GM12878 (cell line): ENCODE data around the gene ZMAT3. TPM values are rescaled to one million over a fixed set of nuclear protein-coding genes. Genes with fewer than 3 reads are reported as not detected.

ENCODE experiments used
- CEBPB ChIP-seq, 2 experiments: fragments of 150-350 bp in 1 of 2; IDR thresholded peaks; 2 replicates each; pipeline ENCODE4 v1.6.1; 2012 to 2014; ENCODE audit warnings: low read depth in 2 of 2, low read length in 2 of 2, borderline replicate concordance in 1 of 2, inconsistent platforms in 1 of 2
- ESRRA ChIP-seq: IDR thresholded peaks from 2 replicates; pipeline ENCODE4 v1.6.1; 2012; ENCODE audit warnings: mild to moderate bottlenecking, low read length, improper control_type of control experiment
- FOXK2 ChIP-seq: fragments of 450-650 bp; IDR thresholded peaks from 2 replicates; pipeline ENCODE4 v1.6.1; 2017; ENCODE audit warnings: mild to moderate bottlenecking, moderate library complexity
- GATAD2B ChIP-seq: fragments of 450-650 bp; conservative IDR thresholded peaks from 2 replicates; pipeline ENCODE4 v1.6.1; 2017; ENCODE audit warnings: low read depth, mild to moderate bottlenecking, moderate library complexity
- HDAC6 ChIP-seq: fragments of 200-600 bp; sonication (generic); IDR thresholded peaks from one replicate; pipeline ENCODE4 v1.8.0; 2017; ENCODE audit warnings: antibody characterized with exemption; ENCODE audit not compliant: unreplicated experiment
- MTA3 ChIP-seq: IDR thresholded peaks from 2 replicates; pipeline ENCODE4 v1.6.1; 2012; ENCODE audit warnings: low read length, inconsistent platforms, borderline replicate concordance
- MYB ChIP-seq: fragments of 150-350 bp; IDR thresholded peaks from 2 replicates; pipeline ENCODE4 v1.6.1; 2014; ENCODE audit warnings: mild to moderate bottlenecking, low read depth, low read length, borderline replicate concordance
- NBN ChIP-seq: fragments of 450-650 bp; IDR thresholded peaks from 2 replicates; pipeline ENCODE4 v1.6.1; 2016
- NFYA ChIP-seq: IDR thresholded peaks from 2 replicates; pipeline ENCODE4 v1.6.1; 2011; ENCODE audit warnings: low read depth, mild to moderate bottlenecking, low read length, improper control_type of control experiment, borderline replicate concordance
- POU2F2 ChIP-seq: IDR thresholded peaks from 3 replicates; pipeline ENCODE4 v1.6.1; 2011; ENCODE audit warnings: low read depth, mild to moderate bottlenecking, low read length, borderline replicate concordance
- RFX5 ChIP-seq: IDR thresholded peaks from 2 replicates; pipeline ENCODE4 v1.6.1; 2011; ENCODE audit warnings: low read depth, low read length, improper control_type of control experiment
- SMAD1 ChIP-seq: fragments of 450-650 bp; IDR thresholded peaks from 2 replicates; pipeline ENCODE4 v1.6.1; 2018; ENCODE audit warnings: mild to moderate bottlenecking, low read depth; ENCODE audit not compliant: partially characterized antibody
- SUPT20H ChIP-seq: IDR thresholded peaks from 2 replicates; pipeline ENCODE4 v1.6.1; 2011; ENCODE audit warnings: low read depth, mild to moderate bottlenecking, low read length, moderate library complexity, borderline replicate concordance; ENCODE audit not compliant: control insufficient read depth
- TBL1XR1 ChIP-seq: IDR thresholded peaks from 2 replicates; pipeline ENCODE4 v1.6.1; 2012; ENCODE audit warnings: low read depth, low read length, improper control_type of control experiment
- TCF12 ChIP-seq: IDR thresholded peaks from 2 replicates; pipeline ENCODE4 v1.6.1; 2011; ENCODE audit warnings: low read depth, mild to moderate bottlenecking, low read length
- TCF3 ChIP-seq: IDR thresholded peaks from 2 replicates; pipeline ENCODE4 v1.6.1; 2012; ENCODE audit warnings: low read depth, mild to moderate bottlenecking, low read length, borderline replicate concordance; ENCODE audit not compliant: insufficient read depth
- YBX1 ChIP-seq: fragments of 450-650 bp; IDR thresholded peaks from 2 replicates; pipeline ENCODE4 v1.6.1; 2016; ENCODE audit warnings: antibody characterized with exemption
- ZZZ3 ChIP-seq: IDR thresholded peaks from 2 replicates; pipeline ENCODE4 v1.6.1; 2011; ENCODE audit warnings: low read depth; ENCODE audit not compliant: control insufficient read depth, insufficient read length
- polyA plus RNA-seq, 11 experiments: library from polyadenylated mRNA; depleted of rRNA in 4 of 11; unstranded in 6 of 11; stranded (reverse) in 5 of 11; fragments of >200 nt; fragmentation: Nextera tagmentation in 4 of 11; fragmentation: Illumina TruSeq in 1 of 11; extraction: Ambion mirVana in 4 of 11; extraction: Trizol in 1 of 11; gene quantifications; 1 replicate in 1 of 11; 2 replicates in 10 of 11; pipeline versions ENCODE4 v1.2.1 to v1.2.3, GENCODE V29; 2011 to 2016; ENCODE audit warnings: inconsistent platforms in 2 of 11, missing spikeins in 2 of 11, low read depth in 1 of 11
- total RNA-seq, 4 experiments: library from RNA; depleted of rRNA in 3 of 4; stranded (reverse); fragments of >200 nt in 3 of 4; fragmentation: Illumina TruSeq in 1 of 4; extraction: Trizol in 1 of 4; gene quantifications; 2 replicates each; pipeline versions ENCODE4 v1.2.1 to v1.2.3, GENCODE V29; 2013 to 2021
- TF ChIP-seq, protein P1 (sequence below): fragments of 450-650 bp; IDR thresholded peaks from 2 replicates; pipeline ENCODE4 v1.6.1; 2017; ENCODE audit warnings: borderline replicate concordance
- TF ChIP-seq, protein P2 (sequence below): fragments of 450-650 bp; formaldehyde crosslinking; IDR thresholded peaks from 2 replicates; pipeline ENCODE4 v1.5.0; 2022; ENCODE audit warnings: mild to moderate bottlenecking, missing genetic modification characterization
- TF ChIP-seq, protein P3 (sequence below): fragments of 450-650 bp; IDR thresholded peaks from 2 replicates; pipeline ENCODE4 v1.6.1; 2017; ENCODE audit warnings: low read depth, mild to moderate bottlenecking, moderate library complexity
- TF ChIP-seq, protein P4 (sequence below): fragments of 450-650 bp; IDR thresholded peaks from 2 replicates; pipeline ENCODE4 v1.6.1; 2016; ENCODE audit warnings: mild to moderate bottlenecking

Gene ZMAT3
- total and polyA plus RNA-seq, 10 of the 15 experiments (the other 5 are each of a cell fraction or from before 2014, with no cell fraction given): 6.2 to 55.9 (median 25.8) TPM

DNA sequence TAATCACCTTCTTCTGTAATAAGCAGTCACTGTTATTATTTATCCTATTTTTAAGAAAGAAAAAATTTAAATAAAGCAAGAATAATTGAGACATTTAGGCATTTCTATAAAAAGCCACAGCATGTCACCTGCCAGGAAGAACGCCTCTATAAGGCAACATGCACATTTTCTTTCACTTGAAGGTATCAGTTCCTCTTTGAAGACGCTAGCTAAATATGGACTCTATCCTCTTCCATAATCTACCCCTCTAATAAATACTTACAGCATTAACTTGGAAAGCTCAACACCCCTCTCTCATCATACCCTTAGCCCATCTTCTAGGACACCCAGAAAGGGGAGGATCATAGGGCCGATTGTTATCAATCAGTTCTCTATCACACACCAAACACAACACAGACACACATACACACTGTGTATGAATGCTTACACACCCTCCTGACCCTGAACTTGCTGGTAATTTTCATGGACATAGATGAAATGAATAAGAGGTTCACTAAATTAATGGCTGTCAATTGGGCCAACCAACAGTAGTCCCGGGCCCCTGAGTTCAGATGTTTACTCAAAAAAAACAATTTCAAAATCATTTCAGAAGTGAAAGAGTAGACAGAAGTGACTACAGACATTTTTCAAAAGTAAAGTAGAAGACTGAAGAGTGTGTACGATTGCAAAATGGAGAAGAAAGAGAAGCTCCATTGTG is 102.5 kb downstream of the ZMAT3 start (continued):
- TF ChIP-seq POU2F2 (0 out of 3 replicates have a peak, but pooled peaks have one; percentile 36), NFYA (no peak), NBN (no peak), CEBPB (IDR thresholded peaks at IDR 0.05; ENCODE audit: borderline replicate concordance in 1 of 2, low read depth in 2 of 2, low read length in 2 of 2) (no peak), GATAD2B (no peak; the same call in 1 of the 2 replicates), MTA3 (no peak), ZZZ3 (no peak), SMAD1 (no peak), TCF3 (no peak), FOXK2 (no peak), MYB (no peak), TBL1XR1 (no peak; the same call in none of the 2 replicates), SUPT20H (no peak), ESRRA (no peak), TCF12 (0 out of 2 replicates have a peak, but pooled peaks have one; percentile 20), YBX1 (no peak), RFX5 (no peak), HDAC6 (no peak)
- TF ChIP-seq, protein P1, sequence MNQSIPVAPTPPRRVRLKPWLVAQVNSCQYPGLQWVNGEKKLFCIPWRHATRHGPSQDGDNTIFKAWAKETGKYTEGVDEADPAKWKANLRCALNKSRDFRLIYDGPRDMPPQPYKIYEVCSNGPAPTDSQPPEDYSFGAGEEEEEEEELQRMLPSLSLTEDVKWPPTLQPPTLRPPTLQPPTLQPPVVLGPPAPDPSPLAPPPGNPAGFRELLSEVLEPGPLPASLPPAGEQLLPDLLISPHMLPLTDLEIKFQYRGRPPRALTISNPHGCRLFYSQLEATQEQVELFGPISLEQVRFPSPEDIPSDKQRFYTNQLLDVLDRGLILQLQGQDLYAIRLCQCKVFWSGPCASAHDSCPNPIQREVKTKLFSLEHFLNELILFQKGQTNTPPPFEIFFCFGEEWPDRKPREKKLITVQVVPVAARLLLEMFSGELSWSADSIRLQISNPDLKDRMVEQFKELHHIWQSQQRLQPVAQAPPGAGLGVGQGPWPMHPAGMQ: no peak
- TF ChIP-seq, protein P2, sequence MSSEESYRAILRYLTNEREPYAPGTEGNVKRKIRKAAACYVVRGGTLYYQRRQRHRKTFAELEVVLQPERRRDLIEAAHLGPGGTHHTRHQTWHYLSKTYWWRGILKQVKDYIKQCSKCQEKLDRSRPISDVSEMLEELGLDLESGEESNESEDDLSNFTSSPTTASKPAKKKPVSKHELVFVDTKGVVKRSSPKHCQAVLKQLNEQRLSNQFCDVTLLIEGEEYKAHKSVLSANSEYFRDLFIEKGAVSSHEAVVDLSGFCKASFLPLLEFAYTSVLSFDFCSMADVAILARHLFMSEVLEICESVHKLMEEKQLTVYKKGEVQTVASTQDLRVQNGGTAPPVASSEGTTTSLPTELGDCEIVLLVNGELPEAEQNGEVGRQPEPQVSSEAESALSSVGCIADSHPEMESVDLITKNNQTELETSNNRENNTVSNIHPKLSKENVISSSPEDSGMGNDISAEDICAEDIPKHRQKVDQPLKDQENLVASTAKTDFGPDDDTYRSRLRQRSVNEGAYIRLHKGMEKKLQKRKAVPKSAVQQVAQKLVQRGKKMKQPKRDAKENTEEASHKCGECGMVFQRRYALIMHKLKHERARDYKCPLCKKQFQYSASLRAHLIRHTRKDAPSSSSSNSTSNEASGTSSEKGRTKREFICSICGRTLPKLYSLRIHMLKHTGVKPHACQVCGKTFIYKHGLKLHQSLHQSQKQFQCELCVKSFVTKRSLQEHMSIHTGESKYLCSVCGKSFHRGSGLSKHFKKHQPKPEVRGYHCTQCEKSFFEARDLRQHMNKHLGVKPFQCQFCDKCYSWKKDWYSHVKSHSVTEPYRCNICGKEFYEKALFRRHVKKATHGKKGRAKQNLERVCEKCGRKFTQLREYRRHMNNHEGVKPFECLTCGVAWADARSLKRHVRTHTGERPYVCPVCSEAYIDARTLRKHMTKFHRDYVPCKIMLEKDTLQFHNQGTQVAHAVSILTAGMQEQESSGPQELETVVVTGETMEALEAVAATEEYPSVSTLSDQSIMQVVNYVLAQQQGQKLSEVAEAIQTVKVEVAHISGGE: no peak
- TF ChIP-seq, protein P3, sequence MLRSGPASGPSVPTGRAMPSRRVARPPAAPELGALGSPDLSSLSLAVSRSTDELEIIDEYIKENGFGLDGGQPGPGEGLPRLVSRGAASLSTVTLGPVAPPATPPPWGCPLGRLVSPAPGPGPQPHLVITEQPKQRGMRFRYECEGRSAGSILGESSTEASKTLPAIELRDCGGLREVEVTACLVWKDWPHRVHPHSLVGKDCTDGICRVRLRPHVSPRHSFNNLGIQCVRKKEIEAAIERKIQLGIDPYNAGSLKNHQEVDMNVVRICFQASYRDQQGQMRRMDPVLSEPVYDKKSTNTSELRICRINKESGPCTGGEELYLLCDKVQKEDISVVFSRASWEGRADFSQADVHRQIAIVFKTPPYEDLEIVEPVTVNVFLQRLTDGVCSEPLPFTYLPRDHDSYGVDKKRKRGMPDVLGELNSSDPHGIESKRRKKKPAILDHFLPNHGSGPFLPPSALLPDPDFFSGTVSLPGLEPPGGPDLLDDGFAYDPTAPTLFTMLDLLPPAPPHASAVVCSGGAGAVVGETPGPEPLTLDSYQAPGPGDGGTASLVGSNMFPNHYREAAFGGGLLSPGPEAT: peak; percentile 60
- TF ChIP-seq, protein P4, sequence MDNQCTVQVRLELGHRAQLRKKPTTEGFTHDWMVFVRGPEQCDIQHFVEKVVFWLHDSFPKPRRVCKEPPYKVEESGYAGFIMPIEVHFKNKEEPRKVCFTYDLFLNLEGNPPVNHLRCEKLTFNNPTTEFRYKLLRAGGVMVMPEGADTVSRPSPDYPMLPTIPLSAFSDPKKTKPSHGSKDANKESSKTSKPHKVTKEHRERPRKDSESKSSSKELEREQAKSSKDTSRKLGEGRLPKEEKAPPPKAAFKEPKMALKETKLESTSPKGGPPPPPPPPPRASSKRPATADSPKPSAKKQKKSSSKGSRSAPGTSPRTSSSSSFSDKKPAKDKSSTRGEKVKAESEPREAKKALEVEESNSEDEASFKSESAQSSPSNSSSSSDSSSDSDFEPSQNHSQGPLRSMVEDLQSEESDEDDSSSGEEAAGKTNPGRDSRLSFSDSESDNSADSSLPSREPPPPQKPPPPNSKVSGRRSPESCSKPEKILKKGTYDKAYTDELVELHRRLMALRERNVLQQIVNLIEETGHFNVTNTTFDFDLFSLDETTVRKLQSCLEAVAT: no peak
